GM12892 (cell line): ENCODE data around the gene SPNS2.

Experiments used
- POLR2A ChIP-seq: IDR thresholded peaks from 2 replicates; pipeline ENCODE4 v1.6.1; 2011; ENCODE audit warnings: low read depth, low read length, control low read depth
- POLR2AphosphoS5 ChIP-seq: IDR thresholded peaks from 2 replicates; pipeline ENCODE4 v1.6.1; 2011; ENCODE audit warnings: low read depth, low read length, control low read depth

- TF ChIP-seq POLR2A (no peak), POLR2AphosphoS5 (no peak)
Observed at GRCh38 chr17:4573115-4573514, 74.4 kb downstream of the SPNS2 start.
